ENCODE measurements around the gene LMOD2.

DNA sequence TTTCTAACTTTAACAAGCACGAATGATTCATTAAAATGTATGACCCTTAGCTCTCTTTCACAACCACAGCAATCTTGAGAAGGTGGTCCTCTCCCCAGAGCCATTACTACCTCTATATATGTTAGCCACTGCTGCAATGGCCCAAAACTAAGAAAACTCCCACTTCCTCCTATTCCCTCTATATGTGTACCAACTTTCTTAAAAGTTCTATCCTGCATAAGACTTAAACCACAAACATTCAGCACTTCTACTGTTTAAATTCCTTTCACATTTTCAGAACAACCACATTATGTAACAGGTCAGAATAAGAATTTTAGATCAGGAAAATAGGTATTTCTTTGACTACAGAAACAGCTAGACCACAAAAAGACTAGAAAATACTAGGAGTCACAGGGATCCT is 57.0 kb downstream of the LMOD2 start:
- TF ChIP-seq ZFP30 (CRISPR knock-in tag; IDR thresholded peaks at IDR 0.05) = no peak
- TF ChIP-seq, protein P1, sequence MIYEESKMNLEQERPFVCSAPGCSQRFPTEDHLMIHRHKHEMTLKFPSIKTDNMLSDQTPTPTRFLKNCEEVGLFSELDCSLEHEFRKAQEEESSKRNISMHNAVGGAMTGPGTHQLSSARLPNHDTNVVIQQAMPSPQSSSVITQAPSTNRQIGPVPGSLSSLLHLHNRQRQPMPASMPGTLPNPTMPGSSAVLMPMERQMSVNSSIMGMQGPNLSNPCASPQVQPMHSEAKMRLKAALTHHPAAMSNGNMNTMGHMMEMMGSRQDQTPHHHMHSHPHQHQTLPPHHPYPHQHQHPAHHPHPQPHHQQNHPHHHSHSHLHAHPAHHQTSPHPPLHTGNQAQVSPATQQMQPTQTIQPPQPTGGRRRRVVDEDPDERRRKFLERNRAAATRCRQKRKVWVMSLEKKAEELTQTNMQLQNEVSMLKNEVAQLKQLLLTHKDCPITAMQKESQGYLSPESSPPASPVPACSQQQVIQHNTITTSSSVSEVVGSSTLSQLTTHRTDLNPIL (CRISPR knock-in tag; IDR thresholded peaks at IDR 0.05; ENCODE audit: low read depth) = no peak
- no peak for TF ChIP-seq ZFP3 (CRISPR knock-in tag; IDR thresholded peaks at IDR 0.05)
- no peak for TF ChIP-seq ZNF70 (CRISPR knock-in tag; IDR thresholded peaks at IDR 0.05)
- TF ChIP-seq, protein P2, sequence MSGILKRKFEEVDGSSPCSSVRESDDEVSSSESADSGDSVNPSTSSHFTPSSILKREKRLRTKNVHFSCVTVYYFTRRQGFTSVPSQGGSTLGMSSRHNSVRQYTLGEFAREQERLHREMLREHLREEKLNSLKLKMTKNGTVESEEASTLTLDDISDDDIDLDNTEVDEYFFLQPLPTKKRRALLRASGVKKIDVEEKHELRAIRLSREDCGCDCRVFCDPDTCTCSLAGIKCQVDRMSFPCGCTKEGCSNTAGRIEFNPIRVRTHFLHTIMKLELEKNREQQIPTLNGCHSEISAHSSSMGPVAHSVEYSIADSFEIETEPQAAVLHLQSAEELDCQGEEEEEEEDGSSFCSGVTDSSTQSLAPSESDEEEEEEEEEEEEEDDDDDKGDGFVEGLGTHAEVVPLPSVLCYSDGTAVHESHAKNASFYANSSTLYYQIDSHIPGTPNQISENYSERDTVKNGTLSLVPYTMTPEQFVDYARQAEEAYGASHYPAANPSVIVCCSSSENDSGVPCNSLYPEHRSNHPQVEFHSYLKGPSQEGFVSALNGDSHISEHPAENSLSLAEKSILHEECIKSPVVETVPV (CRISPR knock-in tag; IDR thresholded peaks at IDR 0.05) = no peak

Measured in SK-N-SH treated with all-trans-retinoic acid at 6 μM for 48 hours (cell line).